ENCODE measurements around the gene ZBTB32.
"Not testable (repeated sequence)": the region's sequence is repeated elsewhere in the genome, so short reads cannot be mapped to it uniquely, and the experiment has no call there.

The ZBTB32 gene, protein sequence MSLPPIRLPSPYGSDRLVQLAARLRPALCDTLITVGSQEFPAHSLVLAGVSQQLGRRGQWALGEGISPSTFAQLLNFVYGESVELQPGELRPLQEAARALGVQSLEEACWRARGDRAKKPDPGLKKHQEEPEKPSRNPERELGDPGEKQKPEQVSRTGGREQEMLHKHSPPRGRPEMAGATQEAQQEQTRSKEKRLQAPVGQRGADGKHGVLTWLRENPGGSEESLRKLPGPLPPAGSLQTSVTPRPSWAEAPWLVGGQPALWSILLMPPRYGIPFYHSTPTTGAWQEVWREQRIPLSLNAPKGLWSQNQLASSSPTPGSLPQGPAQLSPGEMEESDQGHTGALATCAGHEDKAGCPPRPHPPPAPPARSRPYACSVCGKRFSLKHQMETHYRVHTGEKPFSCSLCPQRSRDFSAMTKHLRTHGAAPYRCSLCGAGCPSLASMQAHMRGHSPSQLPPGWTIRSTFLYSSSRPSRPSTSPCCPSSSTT

DNA sequence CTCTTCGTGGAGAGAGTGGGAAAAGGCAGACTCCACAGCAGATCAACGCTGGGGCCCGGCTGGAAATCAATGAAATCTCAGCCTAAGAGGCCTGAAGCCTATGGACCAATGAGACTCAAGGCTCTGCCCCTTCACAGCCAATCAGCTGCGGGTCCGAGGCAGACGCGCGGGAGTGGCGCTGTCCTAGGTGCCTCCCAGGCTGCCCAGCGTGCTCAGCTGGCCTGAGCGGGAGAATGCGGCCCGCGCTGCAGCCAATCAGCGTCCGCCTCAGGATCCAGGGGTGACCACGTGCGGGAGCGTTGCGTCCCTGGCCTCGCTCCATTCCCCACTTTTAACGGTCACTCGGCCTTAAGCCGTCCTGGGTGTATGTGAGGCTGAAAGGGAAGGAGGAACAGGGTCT, at the start of gene ZBTB32:
ZBTB32 (plus strand) TSS at position 341 of the 400 bp plus-strand sequence. CDS start 10,069 bp downstream, outside the sequence.
- DNase-seq (ENCODE audit: low read depth in 2 of 2): no peak

DNA sequence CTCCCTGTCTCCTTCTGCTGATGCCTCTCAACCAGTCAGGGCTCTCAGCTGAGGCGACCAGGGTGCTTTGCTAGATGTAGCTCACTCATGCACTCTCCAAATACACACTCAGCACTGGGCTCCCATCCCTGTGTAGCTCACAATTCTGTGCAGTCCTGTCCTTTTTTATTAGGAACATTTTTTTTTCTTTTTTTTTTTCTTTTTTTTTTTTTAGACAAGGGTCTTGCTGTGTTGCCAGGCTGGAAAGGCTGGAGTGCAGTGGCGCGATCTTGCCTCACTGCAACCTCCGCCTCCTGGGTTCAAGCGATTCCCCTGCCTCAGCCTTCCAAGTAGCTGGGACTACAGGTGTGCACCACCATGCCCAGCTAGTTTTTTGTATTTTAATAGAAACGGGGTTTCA, 49.5 kb upstream of the ZBTB32 start:
- not testable (repeated sequence) for DNase-seq (ENCODE audit: low read depth in 2 of 2)

DNA sequence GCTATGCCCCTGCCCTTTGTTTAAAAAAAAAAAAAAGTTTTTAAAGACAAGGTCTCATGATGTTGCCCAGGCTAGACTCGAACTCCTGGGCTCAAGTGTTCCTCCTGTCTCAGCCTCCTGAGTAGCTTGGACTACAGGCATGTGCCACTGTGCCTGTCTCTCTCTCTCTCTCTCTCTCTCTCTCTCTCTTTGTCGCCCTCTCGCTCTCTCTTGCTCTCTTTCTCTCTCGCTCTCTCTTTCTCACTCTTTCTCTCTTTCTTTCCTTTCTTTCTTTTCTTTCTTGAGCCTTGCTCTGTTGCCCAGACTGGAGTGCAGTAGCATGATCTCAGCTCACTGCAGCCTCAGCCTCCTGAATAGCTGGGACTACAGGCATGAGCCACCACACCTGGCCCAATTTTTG, 48.8 kb upstream of the ZBTB32 start:
- DNase-seq (ENCODE audit: low read depth in 2 of 2): no peak

DNA sequence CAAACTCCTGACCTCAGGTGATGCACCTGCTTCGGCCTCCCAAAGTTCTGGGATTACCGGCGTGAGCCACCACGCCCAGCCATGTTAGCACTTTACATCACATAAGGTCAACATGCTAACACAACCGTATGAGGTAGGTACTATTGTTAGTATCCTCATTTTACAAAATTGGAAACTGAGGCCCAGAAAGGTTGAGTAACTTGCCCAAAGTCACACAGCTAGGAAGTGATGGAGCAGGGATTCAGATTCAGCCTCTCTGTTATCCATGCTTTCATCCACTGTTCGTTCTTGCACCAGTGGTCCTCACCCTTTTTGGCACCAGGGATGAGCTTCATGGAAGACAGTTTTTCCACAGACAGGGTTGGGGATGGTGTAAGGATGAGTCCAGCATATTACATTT, 47.7 kb upstream of the ZBTB32 start:
- no peak for DNase-seq (ENCODE audit: low read depth in 2 of 2)

DNA sequence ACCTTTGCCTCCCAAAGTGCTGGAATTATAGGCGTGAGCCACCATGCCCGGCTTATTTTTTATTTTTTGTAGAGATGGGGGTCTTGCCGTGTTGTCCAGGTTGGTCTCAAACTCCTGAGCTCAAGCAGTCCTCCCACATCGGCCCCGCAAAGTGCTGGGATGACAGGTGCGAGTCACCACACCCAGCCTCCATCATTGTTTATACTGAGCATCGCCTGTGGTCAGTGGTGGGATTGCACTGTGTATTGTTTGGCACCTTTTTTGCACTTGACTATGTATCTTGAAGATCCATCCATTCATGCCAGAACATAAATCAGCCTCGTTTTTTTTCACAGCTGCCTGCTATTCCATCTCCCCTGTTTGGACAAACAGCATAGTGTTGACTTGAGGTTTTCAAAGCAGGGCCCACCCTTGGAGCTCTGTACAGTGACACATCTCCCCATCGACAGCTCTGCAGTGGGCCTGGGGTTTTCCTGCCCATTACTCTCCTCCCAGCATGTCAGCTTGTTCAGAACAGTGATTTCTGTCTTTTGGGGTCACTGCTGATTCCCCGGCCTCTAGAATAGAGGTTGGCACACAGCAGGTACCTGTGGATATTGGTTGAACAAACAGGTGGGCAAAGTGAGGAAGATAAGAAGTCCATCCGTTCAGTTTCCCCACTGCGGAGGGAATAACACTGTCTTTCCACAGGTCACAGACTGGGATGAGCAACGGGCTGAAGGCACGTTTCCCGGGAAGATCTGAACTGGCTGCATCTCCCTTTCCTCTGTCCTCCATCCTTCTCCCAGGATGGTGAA, 46.3 kb upstream of the ZBTB32 start:
- DNase-seq (ENCODE audit: low read depth in 2 of 2): no peak

DNA sequence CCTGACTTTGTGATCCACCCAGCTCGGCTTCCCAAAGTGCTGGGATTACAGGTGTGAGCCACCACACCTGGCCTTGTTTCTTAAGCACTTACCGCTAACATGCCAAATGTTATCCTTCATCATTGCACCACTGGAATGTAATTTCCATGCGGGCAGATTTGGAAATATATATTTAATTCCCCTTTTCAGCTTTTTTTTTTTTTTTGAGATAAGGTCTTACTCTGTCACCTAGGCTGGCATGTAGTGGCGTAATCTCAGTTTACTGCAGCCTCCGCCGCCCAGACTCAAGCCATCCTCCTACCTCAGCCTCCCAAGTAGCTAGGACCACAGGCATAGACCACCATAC, 42.4 kb upstream of the ZBTB32 start:
- no peak for DNase-seq (ENCODE audit: low read depth in 2 of 2)

DNA sequence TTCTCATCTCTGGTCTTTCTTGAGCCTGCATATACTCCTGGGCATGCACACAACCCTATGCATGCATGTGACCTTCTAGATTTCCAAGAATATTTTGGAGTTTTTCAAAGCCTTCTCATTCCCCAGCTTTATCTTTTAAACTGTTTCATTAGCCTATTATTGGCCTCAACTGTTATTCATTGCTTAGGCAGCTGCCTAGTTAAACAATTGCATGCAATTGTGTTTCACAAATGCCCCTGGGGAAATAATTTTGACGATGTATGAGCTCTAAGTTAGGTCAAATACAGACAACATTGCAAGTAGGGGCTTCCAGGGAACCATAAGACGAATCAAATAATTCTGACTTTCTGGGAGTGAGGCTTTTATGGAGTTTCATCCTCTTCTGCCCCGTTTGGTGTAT, 40.4 kb upstream of the ZBTB32 start:
- DNase-seq (ENCODE audit: low read depth in 2 of 2): no peak

DNA sequence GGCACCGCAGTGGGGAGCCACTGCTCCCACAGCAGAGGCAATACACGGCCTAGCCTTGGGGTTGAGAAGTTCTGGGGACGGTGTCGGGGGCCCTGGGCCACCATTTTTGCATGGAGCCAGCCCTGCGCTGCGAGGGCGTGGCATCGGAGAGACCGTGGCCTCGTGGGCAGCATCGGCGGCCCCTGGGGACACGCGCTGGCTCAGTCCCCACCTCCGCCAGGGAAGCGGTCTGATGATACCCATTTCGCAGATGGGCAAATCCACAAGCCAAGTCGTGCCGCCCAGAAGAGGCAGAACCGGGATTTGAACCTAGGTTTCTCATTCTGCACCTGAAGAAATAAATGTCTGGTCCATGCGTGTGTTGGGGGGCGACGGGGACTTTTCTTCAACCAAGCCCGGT, 39.2 kb upstream of the ZBTB32 start:
- DNase-seq (ENCODE audit: low read depth in 2 of 2): no peak

DNA sequence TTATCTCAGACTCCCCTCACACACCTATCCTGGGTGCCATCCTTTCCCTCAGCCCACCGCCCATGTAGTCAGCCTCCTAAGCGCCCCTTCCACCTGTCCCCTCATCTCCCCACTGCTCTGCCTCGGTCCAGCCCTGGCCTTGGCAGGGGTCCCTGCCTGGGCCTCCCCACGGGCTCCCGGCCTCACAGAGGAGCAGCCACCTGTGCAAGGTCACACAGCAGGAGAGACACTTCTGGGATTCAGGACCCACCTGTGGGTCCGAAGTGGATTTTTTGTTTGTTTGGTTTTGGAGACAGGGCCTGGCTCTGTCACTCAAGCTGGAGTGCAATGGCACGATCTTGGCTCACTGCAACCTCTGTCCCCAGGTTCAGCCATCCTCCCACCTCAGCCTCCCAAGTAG, 38.8 kb upstream of the ZBTB32 start:
- DNase-seq (ENCODE audit: low read depth in 2 of 2): no peak

DNA sequence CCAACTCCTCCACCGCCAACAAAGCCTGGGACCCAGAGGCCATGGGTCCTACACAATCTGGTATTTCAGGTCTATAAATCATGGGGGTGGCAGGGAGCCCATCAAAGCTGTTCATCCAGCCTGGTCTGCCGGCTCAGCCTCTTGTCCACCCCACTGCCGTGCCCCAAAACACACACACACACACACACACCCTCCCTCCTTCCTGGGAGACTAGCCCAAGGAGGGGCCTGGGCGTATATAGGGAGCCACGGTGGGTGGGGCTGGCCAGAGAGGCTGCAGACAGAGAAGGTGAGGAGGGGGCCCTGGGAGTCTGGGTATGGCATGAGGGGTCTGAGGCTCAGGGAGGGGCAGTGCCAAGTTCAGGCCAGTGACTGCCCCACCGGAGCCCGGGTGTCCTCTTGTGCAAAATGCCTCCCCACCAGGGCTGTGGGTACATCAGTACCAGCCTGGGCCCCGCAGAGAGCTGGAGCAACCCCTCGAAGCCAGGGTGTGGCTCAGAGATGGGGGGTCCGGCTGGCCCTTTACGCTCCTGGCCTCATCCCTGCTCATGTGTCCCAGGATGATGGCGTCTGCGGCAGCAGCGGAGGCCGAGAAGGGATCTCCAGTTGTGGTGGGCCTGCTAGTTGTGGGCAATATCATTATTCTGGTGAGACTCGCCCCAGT, 38.0 kb upstream of the ZBTB32 start, which contains the start of gene UPK1A:
UPK1A (plus strand) TSS at position 267 of the 663 bp plus-strand sequence; CDS start at position 563, 296 bp downstream.
- DNase-seq (ENCODE audit: low read depth in 2 of 2): no peak

DNA sequence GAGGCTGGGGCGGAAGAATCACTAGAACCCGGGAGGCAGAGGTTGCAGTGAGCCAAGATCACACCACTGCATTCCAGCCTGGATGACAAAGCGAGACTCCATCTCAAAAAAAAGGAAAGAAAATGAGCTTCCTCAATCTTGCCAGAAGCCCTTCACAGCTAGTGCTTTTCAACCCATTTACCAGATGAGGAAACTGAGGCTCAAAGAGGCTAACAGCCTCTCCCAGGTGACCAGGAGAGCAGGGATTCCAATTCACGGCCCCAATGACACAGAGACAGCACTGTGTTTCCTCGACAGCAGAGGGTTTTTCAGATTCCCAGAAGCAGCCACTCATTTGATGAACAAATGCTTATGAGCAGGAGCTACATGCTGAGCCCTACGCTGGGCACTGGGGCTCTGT, 34.8 kb upstream of the ZBTB32 start:
- DNase-seq (ENCODE audit: low read depth in 2 of 2): no peak

DNA sequence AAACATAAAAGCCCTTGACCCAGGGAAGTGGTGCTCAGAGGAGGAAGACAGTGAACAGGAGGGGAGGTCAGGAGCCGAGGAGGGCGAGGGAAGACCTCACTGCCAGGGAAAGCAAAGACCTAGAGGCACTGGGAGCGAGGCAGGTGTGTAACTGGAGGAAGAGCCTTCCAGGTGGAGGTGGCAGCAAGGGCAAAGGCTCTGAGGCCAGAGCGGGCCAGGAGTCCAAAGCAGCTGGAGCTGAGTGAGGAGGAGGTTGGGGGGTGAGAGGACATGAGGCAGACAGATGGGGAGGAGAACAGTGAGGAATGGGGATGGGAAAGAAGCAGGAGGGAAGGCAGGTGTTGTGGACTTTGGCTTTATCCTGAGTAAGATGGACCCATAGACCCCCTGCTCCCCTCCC, 34.4 kb upstream of the ZBTB32 start:
- no peak for DNase-seq (ENCODE audit: low read depth in 2 of 2)

DNA sequence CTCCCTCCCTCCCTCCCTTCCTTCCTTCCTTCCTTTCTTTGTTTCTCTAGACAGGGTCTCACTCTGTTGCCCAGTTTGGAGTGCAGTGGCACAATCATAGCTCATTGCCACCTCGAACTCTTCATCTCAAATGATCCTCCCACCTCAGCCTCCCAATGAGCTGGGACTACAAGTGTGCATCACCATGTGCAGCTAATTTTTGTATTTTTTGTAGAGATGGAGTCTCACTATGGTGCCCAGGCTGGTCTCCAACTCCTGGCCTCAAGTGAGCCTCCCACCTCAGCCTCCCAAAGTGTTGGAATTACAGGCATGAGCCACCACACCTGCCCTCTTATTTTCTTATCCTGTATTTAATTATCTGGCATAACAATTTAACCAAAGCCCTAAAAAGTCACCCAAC, 33.7 kb upstream of the ZBTB32 start:
- no peak for DNase-seq (ENCODE audit: low read depth in 2 of 2)

DNA sequence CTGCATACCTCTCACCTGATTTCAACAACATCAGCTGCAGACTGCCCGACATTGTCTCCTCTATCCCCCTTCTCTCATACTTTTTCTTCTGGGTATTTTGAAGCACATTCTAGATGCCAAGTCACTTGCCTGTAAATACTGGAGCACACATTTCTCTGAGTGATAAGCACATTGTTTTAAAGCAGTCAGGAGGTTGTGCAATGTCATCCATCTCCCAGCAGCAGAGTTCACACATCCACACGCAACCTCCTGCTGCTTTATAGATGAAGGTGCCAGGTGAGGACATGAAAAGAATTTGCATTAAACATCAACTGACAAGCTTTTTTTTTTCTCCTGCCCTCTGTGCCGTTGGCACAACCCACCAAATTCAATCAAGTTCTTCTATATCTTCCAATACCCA, 32.5 kb upstream of the ZBTB32 start:
- no peak for DNase-seq (ENCODE audit: low read depth in 2 of 2)

DNA sequence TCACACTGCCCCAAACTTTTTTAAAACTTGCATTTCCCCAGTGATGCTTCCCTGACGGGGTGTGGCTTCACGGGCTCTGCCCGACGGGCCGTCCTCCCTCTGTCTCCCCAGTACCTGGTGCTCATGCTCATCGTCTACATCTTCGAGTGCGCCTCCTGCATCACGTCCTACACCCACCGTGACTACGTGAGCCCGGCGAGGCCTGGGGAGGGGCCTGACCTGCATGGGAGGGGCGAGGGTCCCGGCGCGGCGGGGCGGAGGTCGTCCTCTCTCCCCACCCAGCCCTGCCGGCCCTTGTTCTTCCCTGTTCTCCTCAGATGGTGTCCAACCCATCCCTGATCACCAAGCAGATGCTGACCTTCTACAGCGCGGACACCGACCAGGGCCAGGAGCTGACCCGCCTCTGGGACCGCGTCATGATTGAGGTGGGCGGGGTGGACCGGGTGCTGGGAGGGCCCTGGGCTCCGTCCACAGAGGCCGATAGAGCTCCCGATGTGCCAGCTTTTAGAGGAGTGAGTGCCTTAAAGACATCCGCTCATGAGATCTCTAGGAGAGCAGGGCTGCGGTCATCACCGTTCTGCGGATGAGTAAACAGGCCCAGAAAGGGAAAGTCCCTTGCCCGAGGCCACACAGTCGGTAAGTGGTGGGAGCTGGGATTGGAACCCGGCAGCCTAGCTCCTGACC, 31.1 kb upstream of the ZBTB32 start:
- DNase-seq (ENCODE audit: low read depth in 2 of 2): peak; percentile 4 to 12

DNA sequence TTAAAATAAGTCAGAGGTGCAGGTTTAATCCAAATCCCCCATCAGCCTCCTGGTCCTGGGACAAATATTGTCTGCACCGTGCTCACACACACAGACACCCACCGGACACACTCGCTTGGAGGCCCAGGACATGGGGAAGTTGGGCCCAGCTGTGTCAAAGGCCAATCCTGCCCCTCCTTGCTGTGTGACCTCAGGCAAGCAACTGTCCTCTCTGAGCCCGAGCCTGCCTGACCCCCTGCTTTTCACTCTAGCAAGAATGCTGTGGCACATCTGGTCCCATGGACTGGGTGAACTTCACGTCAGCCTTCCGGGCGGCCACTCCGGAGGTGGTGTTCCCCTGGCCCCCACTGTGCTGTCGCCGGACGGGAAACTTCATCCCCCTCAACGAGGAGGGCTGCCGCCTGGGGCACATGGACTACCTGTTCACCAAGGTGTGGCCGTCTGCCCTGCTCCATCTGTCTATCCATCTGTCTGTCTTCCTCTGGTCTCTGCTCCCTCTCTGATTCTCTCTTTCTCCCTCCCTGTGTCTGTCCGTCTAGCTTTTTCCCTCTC, 28.7 kb upstream of the ZBTB32 start:
- no peak for DNase-seq (ENCODE audit: low read depth in 2 of 2)

DNA sequence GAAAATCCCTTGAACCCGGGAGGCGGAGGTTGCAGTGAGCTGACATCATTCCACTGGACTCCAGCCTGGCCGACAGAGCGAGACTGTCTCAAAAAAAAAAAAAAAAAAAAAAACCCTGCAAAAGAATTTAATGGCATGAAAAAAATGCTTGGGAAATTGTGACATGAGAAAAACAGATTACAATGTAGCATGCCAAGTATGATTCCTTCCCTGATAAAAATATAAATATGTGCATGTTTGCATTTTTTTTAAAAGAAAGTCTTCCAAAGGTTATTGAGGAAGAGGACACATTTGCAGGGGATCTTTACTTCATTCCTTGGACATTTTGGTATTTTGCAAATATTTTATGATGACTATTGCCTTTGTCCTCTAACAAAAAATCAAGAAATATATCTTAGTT, 14.5 kb upstream of the ZBTB32 start:
- DNase-seq (ENCODE audit: low read depth in 2 of 2): no peak

DNA sequence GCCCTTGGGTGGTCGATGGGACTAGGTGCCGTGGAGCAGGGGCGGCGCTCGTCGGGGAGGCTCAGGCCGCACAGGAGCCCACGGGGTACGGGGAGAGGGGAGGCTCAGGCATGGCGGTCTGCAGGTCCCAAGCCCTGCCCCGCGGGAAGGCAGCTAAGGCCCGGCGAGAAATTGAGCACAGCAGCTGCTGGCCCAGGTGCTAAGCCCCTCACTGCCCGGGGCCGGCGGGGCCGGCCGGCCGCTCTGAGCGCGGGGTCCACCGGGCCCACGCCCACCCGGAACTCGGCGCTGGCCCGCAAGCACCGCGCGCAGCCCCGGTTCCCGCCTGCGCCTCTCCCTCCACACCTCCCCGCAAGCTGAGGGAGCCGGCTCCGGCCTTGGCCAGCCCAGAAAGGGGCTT, 13.3 kb upstream of the ZBTB32 start:
- DNase-seq (ENCODE audit: low read depth in 2 of 2): not testable (repeated sequence)

DNA sequence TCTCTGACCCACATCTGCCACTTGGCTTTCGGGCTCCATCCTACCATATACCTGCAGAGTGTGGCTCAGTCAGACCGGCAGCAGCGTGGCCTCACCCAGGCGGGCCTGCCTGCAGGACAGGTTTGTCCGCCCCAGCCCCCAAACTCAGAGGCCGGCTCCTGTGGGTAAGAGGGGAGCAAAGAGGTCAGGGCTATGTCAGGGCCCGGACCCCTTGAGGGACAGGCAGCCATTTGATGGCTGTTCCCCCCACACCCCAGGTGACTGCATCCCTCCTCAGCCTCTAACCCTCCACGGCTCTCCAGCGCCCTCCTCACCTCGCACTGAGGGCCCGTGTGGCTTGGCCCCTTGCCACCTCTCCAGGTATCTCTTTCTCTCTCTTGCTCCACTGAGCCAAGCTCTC, 12.3 kb upstream of the ZBTB32 start:
- DNase-seq (ENCODE audit: low read depth in 2 of 2): no peak

DNA sequence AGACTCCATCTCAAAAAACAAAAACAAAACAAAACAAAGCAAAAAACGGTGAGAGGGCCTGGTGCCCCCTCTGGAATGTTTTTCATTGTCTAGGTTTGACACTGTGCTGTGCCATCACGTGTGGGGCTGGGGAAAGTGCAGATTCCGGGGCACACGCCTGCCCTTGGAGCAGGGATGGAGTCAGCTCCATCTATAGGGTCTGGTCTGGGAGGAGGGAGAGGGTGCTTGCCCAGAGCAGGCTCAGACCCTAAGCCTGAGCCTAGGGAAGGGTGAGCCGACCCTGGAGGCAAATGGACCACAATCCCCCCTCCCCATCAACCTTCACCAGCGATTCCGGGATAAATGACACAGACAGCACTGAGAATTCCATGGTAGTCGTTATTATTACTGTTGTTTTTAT, 10.9 kb upstream of the ZBTB32 start:
- DNase-seq (ENCODE audit: low read depth in 2 of 2): no peak

DNA sequence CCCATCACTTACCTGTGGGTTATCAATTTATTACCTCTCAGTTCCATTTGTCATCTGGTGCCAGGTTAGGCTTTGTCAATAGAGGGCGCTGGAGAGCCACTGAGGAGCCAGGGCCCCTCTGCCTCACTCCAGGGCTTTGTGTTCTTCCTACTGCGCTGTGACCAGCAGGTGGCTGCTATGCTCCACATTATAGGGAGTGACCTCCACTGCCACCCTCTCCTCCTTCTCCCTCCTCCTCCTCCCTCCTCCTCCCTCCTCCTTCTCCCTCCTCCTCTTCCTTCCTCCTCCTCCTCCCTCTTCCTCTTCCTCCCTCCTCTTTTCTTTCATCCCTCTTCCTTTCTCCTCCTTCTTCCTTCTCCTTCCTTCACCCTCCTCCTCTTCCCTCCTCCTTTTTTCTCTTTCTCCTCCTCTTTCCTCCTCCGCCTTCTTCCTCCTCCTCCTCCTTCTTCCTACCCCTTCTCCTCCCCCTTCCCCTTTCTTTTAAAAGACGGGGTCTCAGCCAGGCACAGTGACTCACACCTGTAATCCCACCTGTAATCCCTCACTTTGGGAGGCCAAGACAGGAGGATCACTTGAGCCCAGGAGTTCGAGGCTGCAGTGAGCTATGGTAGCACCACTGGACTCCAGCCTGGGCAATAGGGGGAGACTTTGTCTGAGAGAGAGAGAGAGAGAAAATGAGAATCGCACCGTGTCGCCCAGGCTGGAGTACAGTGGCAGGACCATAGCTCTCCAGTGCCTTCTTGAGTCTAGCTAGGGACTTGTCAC, 10.3 kb upstream of the ZBTB32 start:
- DNase-seq (ENCODE audit: low read depth in 2 of 2): peak; percentile 71 to 84

Measured in stimulated activated CD8-positive, alpha-beta memory T cell treated with anti-CD3 and anti-CD28 coated beads, Interleukin-15, amount 100 ng/mL, for 4 hours (primary cell).